Osteoblast (primary cell): ENCODE measurements around the gene PDCD11. TPM values are rescaled to one million over a fixed set of nuclear protein-coding genes. Genes with fewer than 3 reads are reported as not detected.
A peak's percentile ranks its signal among the peaks of the same experiment; 100 is the strongest.

Source experiments
- DNase-seq: peaks from one replicate; pipeline ENCODE4 v3.0.0; 2011; ENCODE audit warnings: low spot score, mixed read lengths; ENCODE audit not compliant: insufficient read length; ENCODE audit errors: missing footprints
- H2AFZ ChIP-seq: 2 replicates; pipeline ENCODE4 v1.6.0; 2011; ENCODE audit warnings: mild to moderate bottlenecking, low read length
- H3K27ac ChIP-seq: 2 replicates; pipeline ENCODE4 v1.5.1; 2011; ENCODE audit warnings: mild to moderate bottlenecking, low read depth, low read length, moderate library complexity
- H3K27me3 ChIP-seq: 2 replicates; pipeline ENCODE4 v1.6.0; 2012; ENCODE audit warnings: mild to moderate bottlenecking, control low read depth, inconsistent platforms, low read length, moderate library complexity; ENCODE audit not compliant: insufficient read depth
- H3K36me3 ChIP-seq: 2 replicates; pipeline ENCODE4 v1.5.1; 2011; ENCODE audit warnings: mild to moderate bottlenecking, low read length, control low read depth, moderate library complexity; ENCODE audit not compliant: insufficient read depth
- H3K4me1 ChIP-seq: 2 replicates; pipeline ENCODE4 v1.5.1; 2011; ENCODE audit warnings: mild to moderate bottlenecking, low read length, control low read depth, moderate library complexity; ENCODE audit not compliant: insufficient read depth
- H3K4me2 ChIP-seq: 2 replicates; pipeline ENCODE4 v1.6.0; 2011; ENCODE audit warnings: mild to moderate bottlenecking, low read length; ENCODE audit not compliant: insufficient read depth
- H3K4me3 ChIP-seq: fragments of 200-600 bp; sonication (generic); 3 replicates; pipeline ENCODE4 v1.5.1; 2012; ENCODE audit warnings: mild to moderate bottlenecking, low read length, inconsistent platforms; ENCODE audit not compliant: insufficient read depth
- H3K79me2 ChIP-seq: 2 replicates; pipeline ENCODE4 v1.6.0; 2012; ENCODE audit warnings: mild to moderate bottlenecking, low read length, control low read depth, inconsistent platforms; ENCODE audit not compliant: insufficient read depth
- H3K9me3 ChIP-seq: 2 replicates; pipeline ENCODE4 v1.5.1; 2011; ENCODE audit warnings: low read depth, low read length, control low read depth
- H4K20me1 ChIP-seq: 2 replicates; pipeline ENCODE4 v1.6.0; 2012; ENCODE audit warnings: mild to moderate bottlenecking, low read length, control low read depth; ENCODE audit not compliant: insufficient read depth
- CTCF ChIP-seq: IDR thresholded peaks from 2 replicates; pipeline ENCODE4 v1.5.1; 2011; ENCODE audit warnings: mild to moderate bottlenecking, low read depth, low read length, moderate library complexity; ENCODE audit errors: extremely low read depth
- total RNA-seq: library from RNA; depleted of rRNA; stranded (reverse); fragments of >200 nt; gene quantifications from 2 replicates; pipeline ENCODE4 v1.2.3, GENCODE V29; 2012

Gene PDCD11
- total RNA-seq, 1 donor, result 18.8 TPM

DNA sequence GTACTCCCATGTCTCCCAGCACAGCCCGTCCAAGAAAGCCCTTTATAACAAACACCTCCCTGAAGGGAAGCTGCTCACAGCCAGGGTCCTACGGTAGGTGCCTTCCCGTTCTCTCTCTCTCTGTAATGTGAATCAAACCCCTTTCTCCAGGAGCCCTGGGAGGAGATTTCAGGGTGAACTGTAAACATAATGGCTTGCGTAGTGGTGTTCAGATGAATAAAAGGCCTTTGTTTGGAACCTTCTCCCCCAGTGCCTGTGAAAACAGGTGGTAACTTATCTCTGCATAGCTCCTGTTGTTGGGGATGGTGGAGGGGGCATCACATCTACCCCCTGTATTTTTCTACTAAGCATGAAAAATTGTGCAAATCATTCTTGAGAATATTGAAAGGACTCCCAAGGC lies 43.4 kb downstream of the PDCD11 start:
- no peak for TF ChIP-seq CTCF
- no peak overlapping the region for H2AFZ ChIP-seq
- peaks cover 14% of the 10 kb centered on the region for H3K4me1 ChIP-seq
- H4K20me1 ChIP-seq, result peaks cover 25% of the 10 kb centered on the region
- no peak overlapping the region for H3K27ac ChIP-seq
- H3K4me2 ChIP-seq, result no peak overlapping the region
- no peaks in the 10 kb centered on the region for H3K27me3 ChIP-seq
- DNase-seq, result no peak
- no peak overlapping the region for H3K4me3 ChIP-seq
- H3K9me3 ChIP-seq, result no peaks in the 10 kb centered on the region
- H3K79me2 ChIP-seq, result no peaks in the 10 kb centered on the region
- H3K36me3 ChIP-seq, result peaks cover 83% of the 10 kb centered on the region

GRCh38 chr10:103440416-103440815 lies 44.0 kb downstream of the PDCD11 start:
- Histone ChIP-seq H3K36me3 (peaks cover 83% of the 10 kb centered on the region), H3K9me3 (no peaks in the 10 kb centered on the region), H4K20me1 (peaks cover 30% of the 10 kb centered on the region), H3K4me1 (peaks cover 15% of the 10 kb centered on the region), H3K27ac (no peak overlapping the region), H2AFZ (no peak overlapping the region), H3K27me3 (no peaks in the 10 kb centered on the region), H3K79me2 (peaks cover 4% of the 10 kb centered on the region), H3K4me3 (no peak overlapping the region), H3K4me2 (no peak overlapping the region)
- DNase-seq, result no peak
- no peak for TF ChIP-seq CTCF

GRCh38 chr10:103441206-103441605 lies 44.8 kb downstream of the PDCD11 start:
- H3K36me3 ChIP-seq, result peaks cover 83% of the 10 kb centered on the region
- no peak for TF ChIP-seq CTCF
- H3K4me3 ChIP-seq, result no peak overlapping the region
- DNase-seq, result no peak
- no peaks in the 10 kb centered on the region for H3K9me3 ChIP-seq
- peaks cover 37% of the 10 kb centered on the region for H4K20me1 ChIP-seq
- H3K4me1 ChIP-seq, result peaks cover 23% of the 10 kb centered on the region
- peak overlapping the region; percentile 84 for H3K27ac ChIP-seq
- H3K79me2 ChIP-seq, result peaks cover 8% of the 10 kb centered on the region
- no peaks in the 10 kb centered on the region for H3K27me3 ChIP-seq
- no peak overlapping the region for H3K4me2 ChIP-seq
- no peak overlapping the region for H2AFZ ChIP-seq

- Histone ChIP-seq H3K27me3 (no peaks in the 10 kb centered on the region), H2AFZ (no peak overlapping the region), H3K79me2 (peaks cover 8% of the 10 kb centered on the region), H3K4me2 (no peak overlapping the region), H3K9me3 (no peaks in the 10 kb centered on the region), H3K4me1 (peaks cover 27% of the 10 kb centered on the region), H3K36me3 (peaks cover 79% of the 10 kb centered on the region), H3K27ac (peak overlapping the region; percentile 84), H4K20me1 (peaks cover 37% of the 10 kb centered on the region), H3K4me3 (no peak overlapping the region)
- DNase-seq, result peak; percentile 49
- TF ChIP-seq CTCF, result no peak
These were observed 45.2 kb downstream of the PDCD11 start for GRCh38 chr10:103441611-103442010.
